ENCODE results near the gene USF2. TPM values are rescaled to one million over a fixed set of nuclear protein-coding genes. Genes with fewer than 3 reads are reported as not detected.
A peak's percentile ranks its signal among the peaks of the same experiment; 100 is the strongest.

The USF2 gene
- total and polyA plus RNA-seq, 2 of the 8 experiments (the other 6 are each of a cell fraction or from before 2014, with no cell fraction given) = 74.1 to 109 TPM

DNA sequence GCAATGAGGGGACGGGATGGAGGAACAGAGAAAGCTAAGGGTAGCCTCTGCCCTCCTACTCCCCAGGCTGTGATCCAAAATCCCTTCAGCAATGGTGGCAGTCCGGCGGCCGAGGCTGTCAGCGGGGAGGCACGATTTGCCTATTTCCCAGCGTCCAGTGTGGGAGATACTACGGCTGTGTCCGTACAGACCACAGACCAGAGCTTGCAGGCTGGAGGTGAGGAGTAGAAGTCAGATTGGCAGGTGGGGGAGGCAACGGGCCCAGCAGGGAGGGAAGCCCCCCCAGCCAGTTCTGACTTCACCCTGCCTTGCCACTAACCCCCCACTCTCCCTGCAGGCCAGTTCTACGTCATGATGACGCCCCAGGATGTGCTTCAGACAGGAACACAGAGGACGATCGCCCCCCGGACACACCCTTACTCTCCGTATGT, 1.6 kb downstream of the USF2 start:
- Histone ChIP-seq H3K4me1 (replicated peaks in 1 of 4; ENCODE audit: control insufficient read depth in 3 of 4, insufficient read depth in 4 of 4, low read length in 3 of 4) (peaks cover 0 to 14% (median 8%) of the 10 kb centered on the region in 4 experiments; a peak in 5 of 7 replicates), H2BK5ac (ENCODE audit: low read depth, low read length) (no peak overlapping the region), H2BK120ac (replicated peaks; ENCODE audit: low read depth, low read length) (no peak overlapping the region), H3K14ac (ENCODE audit: insufficient read length) (no peak overlapping the region), H3K56ac (replicated peaks; ENCODE audit: insufficient read length, low read depth, low read length) (no peak overlapping the region), H2BK15ac (ENCODE audit: low read length) (no peak overlapping the region), H3K79me2 (ENCODE audit: control insufficient read depth in 1 of 2, insufficient read depth in 2 of 2, low read length in 2 of 2) (0 out of 4 replicates have a peak, but pooled peaks cover 0 to 5% of the 10 kb centered on the region in 2 experiments), H3K27me3 (replicated peaks in 1 of 4; ENCODE audit: control insufficient read depth in 3 of 4, extremely low read depth in 1 of 4, insufficient read depth in 3 of 4, low read length in 3 of 4) (no peaks in the 10 kb centered on the region), H3K18ac (ENCODE audit: extremely low read depth, low read length) (no peak overlapping the region), H3K9ac (replicated peaks in 1 of 4; ENCODE audit: extremely low read depth in 1 of 4, low read depth in 3 of 4, low read length in 3 of 4) (no peak overlapping the region), H3K27ac (ENCODE audit: low read depth, low read length) (no peak overlapping the region), H3K4me3 (ENCODE audit: extremely low read depth in 1 of 4, insufficient read depth in 2 of 4, low read depth in 3 of 4, low read length in 4 of 4) (no peak overlapping the region), H2BK20ac (ENCODE audit: low read length) (no peak overlapping the region), H3K4ac (replicated peaks; ENCODE audit: insufficient read length, low read depth, low read length) (no peak overlapping the region), H3K79me1 (ENCODE audit: low read depth, low read length) (peaks cover 3% of the 10 kb centered on the region; the same call in 1 of the 2 replicates), H4K20me1 (replicated peaks in 1 of 2; ENCODE audit: control insufficient read depth in 1 of 2, insufficient read depth in 2 of 2, low read length in 2 of 2) (peaks cover 0 to 14% of the 10 kb centered on the region in 2 experiments), H4K8ac (ENCODE audit: extremely low read depth, insufficient read depth, low read length) (no peak overlapping the region; the same call in 1 of the 2 replicates), H2AK5ac (ENCODE audit: low read depth, low read length) (no peak overlapping the region), H3K23me2 (ENCODE audit: low read depth, low read length) (no peaks in the 10 kb centered on the region; the same call in 1 of the 2 replicates), H3K4me2 (ENCODE audit: insufficient read depth in 1 of 2, low read depth in 2 of 2, low read length in 2 of 2) (peak overlapping the region; percentile 0 to 83; a peak in 2 of 4 replicates), H4K5ac (ENCODE audit: insufficient read length, low read depth, low read length) (no peak overlapping the region), H4K91ac (replicated peaks; ENCODE audit: insufficient read length, low read length) (no peak overlapping the region), H3K23ac (ENCODE audit: insufficient read length) (no peak overlapping the region), H2BK12ac (ENCODE audit: low read depth, low read length) (no peak overlapping the region), H3K9me3 (ENCODE audit: insufficient read depth in 2 of 2, low read depth in 1 of 2, low read length in 1 of 2) (no peaks in the 10 kb centered on the region), H2AFZ (ENCODE audit: low read length) (no peak overlapping the region), H3K36me3 (ENCODE audit: control insufficient read depth in 2 of 4, insufficient read depth in 4 of 4, low read length in 3 of 4) (peaks cover 11 to 32% (median 19%) of the 10 kb centered on the region in 4 experiments; a peak in 7 of 8 replicates)
- POLR2A ChIA-PET (ENCODE audit: partially characterized antibody) = interaction anchor here (1.2 to 3.1 kb wide), 5 partner anchors 11 to 147 kb away, joined by 3 to 20 read pairs (median 4); partner anchors contain the start of gene HAMP
- FAIRE-seq = no peak
- CTCF ChIA-PET (ENCODE audit: partially characterized antibody) = interaction anchor here (1.0 to 2.2 kb wide), 7 partner anchors 8 to 186 kb away, joined by 3 to 14 read pairs (median 4); partner anchors contain the start of gene MAG
- TF ChIP-seq POLR2AphosphoS5 (IDR thresholded peaks at IDR 0.05; ENCODE audit: low read depth, low read length) = no peak
- no peak for TF ChIP-seq FOSL1 (IDR thresholded peaks at IDR 0.05; ENCODE audit: insufficient read depth, low read depth, low read length)
- 88% methylated on average over 16 of the region's 16 CpGs; no CpG with 5 or more reads in 1 of the 2 experiments for WGBS, 2 experiments (ENCODE audit: extremely low coverage in 1 of 2, insufficient coverage in 1 of 2, insufficient read length in 1 of 2, insufficient replicate concordance in 2 of 2, low coverage in 1 of 2, low lambda C conversion rate in 2 of 2, missing lambda C conversion rate in 1 of 2)
- DNase-seq (ENCODE audit: low read depth in 1 of 2, low spot score in 2 of 2) = no peak

All from H1 (cell line).